ENCODE measurements around the gene C19orf73. TPM values are rescaled to one million over a fixed set of nuclear protein-coding genes. Genes with fewer than 3 reads are reported as not detected.
"Not testable (repeated sequence)": the region's sequence is repeated elsewhere in the genome, so short reads cannot be mapped to it uniquely, and the experiment has no call there.

Gene C19orf73
- total RNA-seq, 1 experiment from 2014 or later: 2.2 TPM

DNA sequence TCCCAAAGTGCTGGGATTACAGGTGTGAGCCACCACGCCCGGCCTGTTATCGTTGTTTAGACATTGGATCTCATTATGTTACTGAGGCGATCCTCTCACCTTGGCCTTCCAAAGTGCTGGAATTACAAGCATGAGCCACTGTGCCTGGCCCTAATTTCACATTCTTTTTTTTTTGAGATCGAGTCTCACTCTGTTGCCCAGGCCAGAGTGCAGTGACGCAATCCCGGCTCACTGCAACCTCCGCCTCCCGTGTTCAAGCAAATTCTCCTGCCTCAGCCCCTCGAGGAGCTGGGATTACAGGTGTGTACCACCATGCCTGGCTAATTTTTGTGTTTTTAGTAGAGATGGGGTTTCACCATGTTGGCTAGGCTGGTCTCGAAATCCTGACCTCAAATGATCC is 4.3 kb upstream of the C19orf73 start:
- H3K4me2 ChIP-seq (ENCODE audit: low read length); H2AFZ ChIP-seq (ENCODE audit: low read depth, low read length, poor library complexity, severe bottlenecking); ATAC-seq; RAD21 ChIA-PET (ENCODE audit: low non-redundant PET in 1 of 2, low total read pairs in 2 of 2, uncharacterized antibody in 2 of 2, unreplicated experiment in 2 of 2); BruUV-seq (replicated peaks); DNase-seq (ENCODE audit: low read depth, low spot score); H4K20me1 ChIP-seq (ENCODE audit: insufficient read depth); intact Hi-C loops (cut with micrococcal nuclease); H3K27me3 ChIP-seq (ENCODE audit: insufficient read depth, low read length); H3K27ac ChIP-seq (ENCODE audit: low read depth, low read length); H3K4me3 ChIP-seq (replicated peaks in 1 of 2; ENCODE audit: low read depth in 1 of 2, low read length in 2 of 2); H3K9ac ChIP-seq (ENCODE audit: low read length); H3K79me2 ChIP-seq (ENCODE audit: insufficient read depth, low read length); H3K9me3 ChIP-seq (ENCODE audit: control insufficient read depth in 1 of 2, insufficient read depth in 1 of 2, low read depth in 1 of 2, low read length in 2 of 2); H3K36me3 ChIP-seq (ENCODE audit: control insufficient read depth in 1 of 2, insufficient read depth in 2 of 2, low read length in 2 of 2); CTCF ChIA-PET; POLR2A ChIA-PET; H3K9me2 ChIP-seq (ENCODE audit: insufficient read depth): not testable (repeated sequence)
- H3K4me1 ChIP-seq (ENCODE audit: control insufficient read depth in 1 of 2, insufficient read depth in 2 of 2, low read length in 2 of 2): peaks cover 9 to 24% of the 10 kb centered on the region in 2 experiments

GRCh38 chr19:49121841-49122240 is 2.9 kb upstream of the C19orf73 start:
- peaks cover 13 to 25% of the 10 kb centered on the region in 2 experiments for H3K4me1 ChIP-seq (ENCODE audit: control insufficient read depth in 1 of 2, insufficient read depth in 2 of 2, low read length in 2 of 2)
- CTCF ChIA-PET: interaction anchor here (0.6 kb wide), 1 partner anchor 57 kb away, joined by 4 read pairs; the partner anchor contains the start of gene NTF4
- H4K20me1 ChIP-seq (ENCODE audit: insufficient read depth); BruUV-seq (replicated peaks); H3K9me3 ChIP-seq (ENCODE audit: control insufficient read depth in 1 of 2, insufficient read depth in 1 of 2, low read depth in 1 of 2, low read length in 2 of 2); POLR2A ChIA-PET; H3K27me3 ChIP-seq (ENCODE audit: insufficient read depth, low read length); H3K9ac ChIP-seq (ENCODE audit: low read length); RAD21 ChIA-PET (ENCODE audit: low non-redundant PET in 1 of 2, low total read pairs in 2 of 2, uncharacterized antibody in 2 of 2, unreplicated experiment in 2 of 2); H3K79me2 ChIP-seq (ENCODE audit: insufficient read depth, low read length); H3K36me3 ChIP-seq (ENCODE audit: control insufficient read depth in 1 of 2, insufficient read depth in 2 of 2, low read length in 2 of 2); H3K9me2 ChIP-seq (ENCODE audit: insufficient read depth); intact Hi-C loops (cut with micrococcal nuclease); H3K27ac ChIP-seq (ENCODE audit: low read depth, low read length); H3K4me3 ChIP-seq (replicated peaks in 1 of 2; ENCODE audit: low read depth in 1 of 2, low read length in 2 of 2); ATAC-seq; H2AFZ ChIP-seq (ENCODE audit: low read depth, low read length, poor library complexity, severe bottlenecking); H3K4me2 ChIP-seq (ENCODE audit: low read length); DNase-seq (ENCODE audit: low read depth, low spot score): not testable (repeated sequence)

DNA sequence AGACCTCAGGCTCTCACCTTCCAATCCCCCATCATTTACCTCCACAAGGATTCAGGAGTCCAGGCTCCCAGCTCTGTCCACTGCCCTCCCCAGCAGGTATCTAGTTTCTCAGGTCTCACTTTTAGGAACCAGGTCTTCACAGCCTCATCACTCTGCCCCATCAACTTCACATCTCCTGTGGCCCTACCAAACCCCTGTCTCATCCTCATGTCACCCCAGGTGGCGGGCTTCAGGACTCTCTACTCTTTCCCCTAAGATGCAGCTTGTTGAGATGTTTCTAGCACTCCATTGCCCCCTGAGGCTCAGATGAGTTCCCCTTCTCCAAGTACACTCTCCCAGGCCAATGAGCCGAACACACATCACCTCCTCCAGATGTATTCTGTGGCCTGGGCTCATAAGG is 1.9 kb upstream of the C19orf73 start:
- no peaks in the 10 kb centered on the region for H3K36me3 ChIP-seq (ENCODE audit: control insufficient read depth in 1 of 2, insufficient read depth in 2 of 2, low read length in 2 of 2)
- no peak overlapping the region for H2AFZ ChIP-seq (ENCODE audit: low read depth, low read length, poor library complexity, severe bottlenecking)
- H3K9ac ChIP-seq (ENCODE audit: low read length): no peak overlapping the region
- ChIA-PET RAD21 (ENCODE audit: low non-redundant PET in 1 of 2, low total read pairs in 2 of 2, uncharacterized antibody in 2 of 2, unreplicated experiment in 2 of 2) (no interaction called here), CTCF (no interaction called here), POLR2A (no interaction called here)
- no peaks in the 10 kb centered on the region for H3K27me3 ChIP-seq (ENCODE audit: insufficient read depth, low read length)
- H3K9me2 ChIP-seq (ENCODE audit: insufficient read depth): no peaks in the 10 kb centered on the region
- no TSS peak for BruUV-seq (replicated peaks)
- no peaks in the 10 kb centered on the region for H3K9me3 ChIP-seq (ENCODE audit: control insufficient read depth in 1 of 2, insufficient read depth in 1 of 2, low read depth in 1 of 2, low read length in 2 of 2)
- H3K79me2 ChIP-seq (ENCODE audit: insufficient read depth, low read length): no peaks in the 10 kb centered on the region
- intact Hi-C loops (cut with micrococcal nuclease): no loop called here
- no peak overlapping the region for H3K27ac ChIP-seq (ENCODE audit: low read depth, low read length)
- H3K4me1 ChIP-seq (ENCODE audit: control insufficient read depth in 1 of 2, insufficient read depth in 2 of 2, low read length in 2 of 2): peaks cover 13 to 25% of the 10 kb centered on the region in 2 experiments
- no peaks in the 10 kb centered on the region for H4K20me1 ChIP-seq (ENCODE audit: insufficient read depth)
- peak overlapping the region; percentile 99; the same call in 1 of the 2 replicates for H3K4me2 ChIP-seq (ENCODE audit: low read length)
- H3K4me3 ChIP-seq (replicated peaks in 1 of 2; ENCODE audit: low read depth in 1 of 2, low read length in 2 of 2): no peak overlapping the region
- no peak for DNase-seq (ENCODE audit: low read depth, low spot score)
- no peak for ATAC-seq
- TF ChIP-seq CEBPB (IDR thresholded peaks at IDR 0.05; ENCODE audit: low read depth) (no peak), RAD21 (IDR thresholded peaks at IDR 0.05; ENCODE audit: low read depth) (no peak), SP1 (IDR thresholded peaks at IDR 0.05; ENCODE audit: low read depth) (no peak), ZNF274 (IDR thresholded peaks at IDR 0.05; ENCODE audit: low read depth, low read length) (no peak), ATF3 (IDR thresholded peaks at IDR 0.05) (no peak), YY1 (IDR thresholded peaks at IDR 0.05; ENCODE audit: extremely low read depth, insufficient replicate concordance, low read depth, low read length) (no peak), EZH2 (IDR thresholded peaks at IDR 0.05) (no peak)
- TF ChIP-seq, protein P1, sequence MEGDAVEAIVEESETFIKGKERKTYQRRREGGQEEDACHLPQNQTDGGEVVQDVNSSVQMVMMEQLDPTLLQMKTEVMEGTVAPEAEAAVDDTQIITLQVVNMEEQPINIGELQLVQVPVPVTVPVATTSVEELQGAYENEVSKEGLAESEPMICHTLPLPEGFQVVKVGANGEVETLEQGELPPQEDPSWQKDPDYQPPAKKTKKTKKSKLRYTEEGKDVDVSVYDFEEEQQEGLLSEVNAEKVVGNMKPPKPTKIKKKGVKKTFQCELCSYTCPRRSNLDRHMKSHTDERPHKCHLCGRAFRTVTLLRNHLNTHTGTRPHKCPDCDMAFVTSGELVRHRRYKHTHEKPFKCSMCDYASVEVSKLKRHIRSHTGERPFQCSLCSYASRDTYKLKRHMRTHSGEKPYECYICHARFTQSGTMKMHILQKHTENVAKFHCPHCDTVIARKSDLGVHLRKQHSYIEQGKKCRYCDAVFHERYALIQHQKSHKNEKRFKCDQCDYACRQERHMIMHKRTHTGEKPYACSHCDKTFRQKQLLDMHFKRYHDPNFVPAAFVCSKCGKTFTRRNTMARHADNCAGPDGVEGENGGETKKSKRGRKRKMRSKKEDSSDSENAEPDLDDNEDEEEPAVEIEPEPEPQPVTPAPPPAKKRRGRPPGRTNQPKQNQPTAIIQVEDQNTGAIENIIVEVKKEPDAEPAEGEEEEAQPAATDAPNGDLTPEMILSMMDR (IDR thresholded peaks at IDR 0.05 in 2 of 3, conservative IDR thresholded peaks at IDR 0.05 in 1 of 3; ENCODE audit: borderline replicate concordance in 1 of 3, insufficient read depth in 1 of 3, low read depth in 2 of 3, low read length in 2 of 3): no peak
- TF ChIP-seq, protein P2, sequence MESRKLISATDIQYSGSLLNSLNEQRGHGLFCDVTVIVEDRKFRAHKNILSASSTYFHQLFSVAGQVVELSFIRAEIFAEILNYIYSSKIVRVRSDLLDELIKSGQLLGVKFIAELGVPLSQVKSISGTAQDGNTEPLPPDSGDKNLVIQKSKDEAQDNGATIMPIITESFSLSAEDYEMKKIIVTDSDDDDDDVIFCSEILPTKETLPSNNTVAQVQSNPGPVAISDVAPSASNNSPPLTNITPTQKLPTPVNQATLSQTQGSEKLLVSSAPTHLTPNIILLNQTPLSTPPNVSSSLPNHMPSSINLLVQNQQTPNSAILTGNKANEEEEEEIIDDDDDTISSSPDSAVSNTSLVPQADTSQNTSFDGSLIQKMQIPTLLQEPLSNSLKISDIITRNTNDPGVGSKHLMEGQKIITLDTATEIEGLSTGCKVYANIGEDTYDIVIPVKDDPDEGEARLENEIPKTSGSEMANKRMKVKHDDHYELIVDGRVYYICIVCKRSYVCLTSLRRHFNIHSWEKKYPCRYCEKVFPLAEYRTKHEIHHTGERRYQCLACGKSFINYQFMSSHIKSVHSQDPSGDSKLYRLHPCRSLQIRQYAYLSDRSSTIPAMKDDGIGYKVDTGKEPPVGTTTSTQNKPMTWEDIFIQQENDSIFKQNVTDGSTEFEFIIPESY (IDR thresholded peaks at IDR 0.05; ENCODE audit: extremely low read depth, insufficient replicate concordance, low read length): no peak
